H9 (cell line): ENCODE measurements around the gene KRTAP19-2. TPM values are rescaled to one million over a fixed set of nuclear protein-coding genes. Genes with fewer than 3 reads are reported as not detected.

Source experiments
- DNase-seq: peaks from one replicate; pipeline ENCODE4 v3.0.0-alpha.2; 2017
- H2AFZ ChIP-seq: one replicate; pipeline ENCODE4 v1.6.1; 2013; ENCODE audit warnings: mild to moderate bottlenecking, low read length, control low read depth, moderate library complexity
- H2AK5ac ChIP-seq: 2 replicates; pipeline ENCODE4 v1.6.1; 2013; ENCODE audit warnings: low read length, control low read depth, mixed read lengths; ENCODE audit not compliant: insufficient read length
- H2BK120ac ChIP-seq: one replicate; pipeline ENCODE4 v1.6.1; 2013; ENCODE audit warnings: low read depth, mild to moderate bottlenecking, low read length, control low read depth, inconsistent platforms; ENCODE audit not compliant: poor library complexity, severe bottlenecking
- H2BK12ac ChIP-seq: 2 replicates; pipeline ENCODE4 v1.6.1; 2013; ENCODE audit warnings: low read length, control low read depth, mixed read lengths, low read depth; ENCODE audit not compliant: insufficient read length
- H2BK15ac ChIP-seq: 2 replicates; pipeline ENCODE4 v1.6.1; 2013; ENCODE audit warnings: low read depth, low read length, control low read depth
- H2BK20ac ChIP-seq: one replicate; pipeline ENCODE4 v1.6.1; 2013; ENCODE audit warnings: low read depth, mild to moderate bottlenecking, low read length, control low read depth, inconsistent platforms; ENCODE audit not compliant: poor library complexity, severe bottlenecking
- H2BK5ac ChIP-seq: 2 replicates; pipeline ENCODE4 v1.6.1; 2013; ENCODE audit warnings: low read length, control low read depth, mixed read lengths; ENCODE audit not compliant: insufficient read length
- H3K14ac ChIP-seq: 2 replicates; pipeline ENCODE4 v1.6.1; 2013; ENCODE audit warnings: low read length, control low read depth; ENCODE audit not compliant: insufficient read depth
- H3K18ac ChIP-seq: 2 replicates; pipeline ENCODE4 v1.6.1; 2013; ENCODE audit warnings: low read depth, mild to moderate bottlenecking, mixed read lengths, low read length, control low read depth; ENCODE audit not compliant: insufficient read length
- H3K23ac ChIP-seq: 2 replicates; pipeline ENCODE4 v1.6.1; 2013; ENCODE audit warnings: low read length, control low read depth, mixed read lengths, low read depth; ENCODE audit not compliant: insufficient read length
- H3K23me2 ChIP-seq: 2 replicates; pipeline ENCODE4 v1.6.1; 2013; ENCODE audit warnings: low read depth, mild to moderate bottlenecking, mixed read lengths, low read length, control low read depth; ENCODE audit not compliant: insufficient read length, poor library complexity, severe bottlenecking
- H3K27ac ChIP-seq: 2 replicates; pipeline ENCODE4 v1.5.1; 2013; ENCODE audit warnings: low read length, control low read depth, mixed read lengths, low read depth; ENCODE audit not compliant: insufficient read length
- H3K27me3 ChIP-seq: 2 replicates; pipeline ENCODE4 v1.6.1; 2013; ENCODE audit warnings: low read length, control low read depth, inconsistent platforms; ENCODE audit not compliant: insufficient read depth
- H3K4ac ChIP-seq: 2 replicates; pipeline ENCODE4 v1.6.1; 2013; ENCODE audit warnings: low read depth, mild to moderate bottlenecking, control low read depth, inconsistent platforms, low read length, moderate library complexity
- H3K4me1 ChIP-seq: 2 replicates; pipeline ENCODE4 v1.6.1; 2013; ENCODE audit warnings: low read length, control low read depth, inconsistent platforms; ENCODE audit not compliant: insufficient read depth
- H3K4me2 ChIP-seq: 2 replicates; pipeline ENCODE4 v1.6.1; 2013; ENCODE audit warnings: low read length, control low read depth, mixed read lengths; ENCODE audit not compliant: insufficient read length, insufficient read depth
- H3K56ac ChIP-seq: 2 replicates; pipeline ENCODE4 v1.6.1; 2013; ENCODE audit warnings: low read depth, mild to moderate bottlenecking, mixed read lengths, low read length, control low read depth; ENCODE audit not compliant: insufficient read length
- H3K79me1 ChIP-seq: 2 replicates; pipeline ENCODE4 v1.6.1; 2013; ENCODE audit warnings: low read depth, mild to moderate bottlenecking, moderate library complexity, low read length, control low read depth, inconsistent platforms; ENCODE audit not compliant: insufficient read depth, poor library complexity, severe bottlenecking
- H3K79me2 ChIP-seq: 2 replicates; pipeline ENCODE4 v1.6.1; 2013; ENCODE audit warnings: low read length, control low read depth, inconsistent platforms; ENCODE audit not compliant: insufficient read depth
- H3K9ac ChIP-seq: 2 replicates; pipeline ENCODE4 v1.6.1; 2013; ENCODE audit warnings: low read length, control low read depth, mixed read lengths; ENCODE audit not compliant: insufficient read length; ENCODE audit errors: extremely low read depth
- H3K9me3 ChIP-seq: one replicate; pipeline ENCODE4 v1.6.1; 2013; ENCODE audit warnings: low read depth, low read length, inconsistent platforms; ENCODE audit not compliant: control insufficient read depth
- H3T11ph ChIP-seq: one replicate; pipeline ENCODE4 v1.6.1; 2013; ENCODE audit warnings: mild to moderate bottlenecking, low read length, control low read depth, inconsistent platforms
- H4K20me1 ChIP-seq: one replicate; pipeline ENCODE4 v1.6.1; 2013; ENCODE audit not compliant: control insufficient read depth, insufficient read length, insufficient read depth
- H4K5ac ChIP-seq: 2 replicates; pipeline ENCODE4 v1.6.1; 2013; ENCODE audit warnings: low read depth, mild to moderate bottlenecking, mixed read lengths, low read length, control low read depth; ENCODE audit not compliant: insufficient read length
- H4K8ac ChIP-seq: replicated peaks from 2 replicates; pipeline ENCODE4 v1.6.1; 2013; ENCODE audit warnings: low read length, control low read depth, mixed read lengths, low read depth; ENCODE audit not compliant: insufficient read length
- H4K91ac ChIP-seq: 2 replicates; pipeline ENCODE4 v1.6.1; 2013; ENCODE audit warnings: low read depth, mild to moderate bottlenecking, moderate library complexity, mixed read lengths, low read length, control low read depth; ENCODE audit not compliant: insufficient read length
- H3K27ac Mint-ChIP-seq, 3 experiments: 2 replicates in 2 of 3; 3 replicates in 1 of 3; pipeline ENCODE4 v1.8.0; 2020 to 2021; ENCODE audit warnings: mixed read lengths in 3 of 3, mild to moderate bottlenecking in 1 of 3, moderate library complexity in 1 of 3
- H3K27me3 Mint-ChIP-seq: 2 replicates; pipeline ENCODE4 v1.8.0; 2021; ENCODE audit warnings: low read depth, mild to moderate bottlenecking, moderate library complexity, mixed read lengths
- H3K36me3 Mint-ChIP-seq, 3 experiments: 2 replicates in 2 of 3; 3 replicates in 1 of 3; pipeline ENCODE4 v1.8.0; 2020 to 2021; ENCODE audit warnings: low read depth in 3 of 3, mixed read lengths in 3 of 3; ENCODE audit not compliant: insufficient read depth in 1 of 3
- H3K4me1 Mint-ChIP-seq, 2 experiments: 2 replicates each; pipeline ENCODE4 v1.8.0; 2020; ENCODE audit warnings: mixed read lengths in 2 of 2
- H3K4me3 Mint-ChIP-seq, 2 experiments: 2 replicates in 1 of 2; 3 replicates in 1 of 2; pipeline ENCODE4 v1.8.0; 2020 to 2021; ENCODE audit warnings: mild to moderate bottlenecking in 2 of 2, mixed read lengths in 2 of 2, moderate library complexity in 1 of 2
- H3K9me3 Mint-ChIP-seq, 2 experiments: 2 replicates in 1 of 2; 3 replicates in 1 of 2; pipeline ENCODE4 v1.8.0; 2020; ENCODE audit warnings: mild to moderate bottlenecking in 2 of 2, mixed read lengths in 2 of 2, moderate library complexity in 1 of 2
- WGBS: extraction: QIAGEN DNeasy Blood & Tissue Kit; methylation state at CpG from one replicate; pipeline ENCODE4 v1.1.7; 2013; ENCODE audit warnings: missing lambda C conversion rate, low lambda C conversion rate, mixed read lengths; ENCODE audit not compliant: insufficient read length; ENCODE audit errors: extremely low coverage; 5-methylcytosine and 5-hydroxymethylcytosine counted together
- total RNA-seq: library from RNA; stranded (reverse); gene quantifications from 2 replicates; pipeline ENCODE4 v1.2.1, GENCODE V29; 2021
- TF ChIP-seq, protein P1 (sequence below): fragments of 200-600 bp; sonication (generic); conservative IDR thresholded peaks from 3 replicates; pipeline ENCODE4 v1.8.0; 2021; ENCODE audit warnings: antibody characterized with exemption, mild to moderate bottlenecking

Gene KRTAP19-2
- total RNA-seq, 1 experiment from 2014 or later: not detected

DNA sequence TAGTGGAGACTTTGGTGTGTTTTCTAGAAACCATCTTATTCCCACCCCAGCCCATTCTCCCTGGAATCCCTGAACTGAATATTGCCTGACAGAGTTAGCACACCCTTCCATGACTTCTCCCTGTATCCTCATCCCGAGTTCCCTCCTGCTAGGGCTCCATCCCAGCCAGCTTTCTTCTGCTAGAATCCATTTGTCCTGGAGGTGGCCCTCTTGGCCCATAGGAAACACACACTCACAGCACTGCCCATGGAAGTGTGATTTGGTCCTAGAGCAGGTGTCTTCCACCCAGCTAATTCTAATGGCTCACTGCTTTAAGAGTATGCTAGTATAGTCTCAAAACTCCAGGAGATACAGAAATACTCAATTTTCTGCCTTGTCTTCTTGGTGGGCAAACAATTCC, 43.0 kb downstream of the KRTAP19-2 start:
- no peak overlapping the region for H4K91ac ChIP-seq
- no peaks in the 10 kb centered on the region for H3K9me3 ChIP-seq
- H3K79me1 ChIP-seq: no peaks in the 10 kb centered on the region
- no peak overlapping the region for H2BK5ac ChIP-seq
- Mint-ChIP-seq H3K4me1 (peaks cover 17 to 26% of the 10 kb centered on the region in 2 experiments), H3K36me3 (peaks cover 0 to 4% (median 0%) of the 10 kb centered on the region in 3 experiments; a peak in 1 of 7 replicates), H3K27me3 (no peaks in the 10 kb centered on the region), H3K9me3 (no peaks in the 10 kb centered on the region), H3K27ac (peak overlapping the region in 2 of 3 experiments; percentile 22 to 64; a peak in 3 of 7 replicates), H3K4me3 (no peak overlapping the region)
- H4K5ac ChIP-seq: no peak overlapping the region
- no peak overlapping the region for H3K56ac ChIP-seq
- H3K14ac ChIP-seq: no peak overlapping the region
- TF ChIP-seq, protein P1, sequence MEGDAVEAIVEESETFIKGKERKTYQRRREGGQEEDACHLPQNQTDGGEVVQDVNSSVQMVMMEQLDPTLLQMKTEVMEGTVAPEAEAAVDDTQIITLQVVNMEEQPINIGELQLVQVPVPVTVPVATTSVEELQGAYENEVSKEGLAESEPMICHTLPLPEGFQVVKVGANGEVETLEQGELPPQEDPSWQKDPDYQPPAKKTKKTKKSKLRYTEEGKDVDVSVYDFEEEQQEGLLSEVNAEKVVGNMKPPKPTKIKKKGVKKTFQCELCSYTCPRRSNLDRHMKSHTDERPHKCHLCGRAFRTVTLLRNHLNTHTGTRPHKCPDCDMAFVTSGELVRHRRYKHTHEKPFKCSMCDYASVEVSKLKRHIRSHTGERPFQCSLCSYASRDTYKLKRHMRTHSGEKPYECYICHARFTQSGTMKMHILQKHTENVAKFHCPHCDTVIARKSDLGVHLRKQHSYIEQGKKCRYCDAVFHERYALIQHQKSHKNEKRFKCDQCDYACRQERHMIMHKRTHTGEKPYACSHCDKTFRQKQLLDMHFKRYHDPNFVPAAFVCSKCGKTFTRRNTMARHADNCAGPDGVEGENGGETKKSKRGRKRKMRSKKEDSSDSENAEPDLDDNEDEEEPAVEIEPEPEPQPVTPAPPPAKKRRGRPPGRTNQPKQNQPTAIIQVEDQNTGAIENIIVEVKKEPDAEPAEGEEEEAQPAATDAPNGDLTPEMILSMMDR: peak; percentile 53; the same call in 2 of the 3 replicates
- peaks cover 3% of the 10 kb centered on the region; the same call in 1 of the 2 replicates for H3K4me1 ChIP-seq
- H3K4ac ChIP-seq: no peak overlapping the region
- no peak overlapping the region for H3K4me2 ChIP-seq
- no peak overlapping the region for H2AK5ac ChIP-seq
- no peak overlapping the region for H2BK20ac ChIP-seq
- H3K79me2 ChIP-seq: no peaks in the 10 kb centered on the region
- no peak overlapping the region for H3T11ph ChIP-seq
- no peak overlapping the region for H3K18ac ChIP-seq
- peak; percentile 34 for DNase-seq
- H3K23ac ChIP-seq: no peak overlapping the region
- no peak overlapping the region for H3K27ac ChIP-seq
- no peak overlapping the region for H4K8ac ChIP-seq
- no CpG with 5 or more reads among the region's 1 CpG for WGBS
- H2BK120ac ChIP-seq: no peak overlapping the region
- H2AFZ ChIP-seq: no peak overlapping the region
- H2BK12ac ChIP-seq: no peak overlapping the region
- no peaks in the 10 kb centered on the region for H3K27me3 ChIP-seq
- no peak overlapping the region for H2BK15ac ChIP-seq
- no peaks in the 10 kb centered on the region for H4K20me1 ChIP-seq
- H3K9ac ChIP-seq: no peak overlapping the region
- H3K23me2 ChIP-seq: no peaks in the 10 kb centered on the region
